ENCODE measurements around the gene MARCHF3.
"Not testable (repeated sequence)": the region's sequence is repeated elsewhere in the genome, so short reads cannot be mapped to it uniquely, and the experiment has no call there.

Gene MARCHF3, protein sequence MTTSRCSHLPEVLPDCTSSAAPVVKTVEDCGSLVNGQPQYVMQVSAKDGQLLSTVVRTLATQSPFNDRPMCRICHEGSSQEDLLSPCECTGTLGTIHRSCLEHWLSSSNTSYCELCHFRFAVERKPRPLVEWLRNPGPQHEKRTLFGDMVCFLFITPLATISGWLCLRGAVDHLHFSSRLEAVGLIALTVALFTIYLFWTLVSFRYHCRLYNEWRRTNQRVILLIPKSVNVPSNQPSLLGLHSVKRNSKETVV

DNA sequence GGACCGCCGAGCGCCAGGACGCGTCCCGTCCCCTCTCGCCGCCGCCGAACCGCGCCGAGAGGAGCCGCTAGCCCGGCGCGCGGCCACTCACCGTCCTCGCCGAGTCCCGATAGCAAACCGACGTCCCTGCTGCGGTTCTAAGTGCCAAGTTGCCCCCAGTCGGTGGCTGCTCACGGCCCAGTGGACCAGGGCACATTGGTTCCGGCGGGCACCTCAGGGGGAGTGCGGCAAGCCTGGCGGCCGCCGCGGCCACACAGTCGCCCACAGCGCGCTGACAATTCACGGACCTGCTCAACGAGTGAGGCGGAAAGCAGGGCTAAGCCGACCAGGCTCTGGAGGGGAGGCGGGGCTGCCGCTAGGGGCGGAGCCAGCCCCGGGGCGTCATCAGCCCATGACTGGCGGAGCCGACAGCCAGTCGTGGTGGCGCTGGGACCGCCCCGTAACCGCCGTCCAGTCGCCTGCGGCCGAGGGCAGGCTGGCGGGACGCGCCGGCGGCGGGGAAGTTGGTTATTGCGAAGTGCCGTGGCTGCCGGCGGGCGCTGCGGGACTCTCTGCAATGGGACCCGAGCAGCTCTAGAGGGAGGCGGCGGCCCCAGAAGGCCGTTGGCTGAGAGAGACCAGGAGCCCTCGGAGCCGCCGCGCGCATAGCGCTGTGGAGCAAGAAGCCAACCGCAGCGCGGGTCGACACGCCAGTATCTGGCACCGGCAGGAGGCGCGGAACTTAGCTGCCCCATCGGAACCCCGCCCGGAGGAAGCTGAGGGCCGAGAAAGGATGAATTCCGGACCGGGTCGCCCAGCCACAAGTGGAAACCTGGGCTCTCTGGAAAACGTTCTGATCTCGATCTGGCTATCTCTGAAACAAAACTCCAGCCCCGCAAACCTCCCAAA is at the start of gene MARCHF3:
TSS of gene MARCHF3 (minus strand) at position 300 of the 888 bp plus-strand sequence. CDS start 112,387 bp downstream, outside the sequence.
- peak; percentile 94 for DNase-seq

DNA sequence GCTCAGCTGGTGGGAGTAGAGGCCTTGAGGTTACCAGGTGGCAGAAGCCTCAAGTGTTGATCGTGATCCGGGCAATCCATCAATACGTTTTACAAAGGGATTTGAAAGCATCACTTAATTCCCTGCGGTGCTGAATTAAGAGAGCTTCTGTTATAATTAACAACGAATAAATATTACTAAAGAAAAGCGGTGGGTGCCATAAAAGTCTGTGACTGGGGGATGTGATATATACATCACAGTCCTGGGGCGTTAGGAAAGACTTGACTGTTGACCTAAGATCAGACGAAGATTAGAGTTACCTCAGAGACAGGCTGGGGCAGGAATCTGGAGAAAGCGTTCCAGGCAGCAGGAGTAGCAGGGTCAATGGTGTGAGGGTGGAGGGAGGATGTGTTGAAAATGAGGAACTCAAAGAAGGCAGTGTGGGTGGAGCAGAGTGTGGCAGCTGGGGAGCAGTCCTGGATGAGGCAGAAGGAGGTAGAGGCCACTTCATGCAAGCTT is 49.7 kb upstream of the MARCHF3 start:
- DNase-seq = no peak

DNA sequence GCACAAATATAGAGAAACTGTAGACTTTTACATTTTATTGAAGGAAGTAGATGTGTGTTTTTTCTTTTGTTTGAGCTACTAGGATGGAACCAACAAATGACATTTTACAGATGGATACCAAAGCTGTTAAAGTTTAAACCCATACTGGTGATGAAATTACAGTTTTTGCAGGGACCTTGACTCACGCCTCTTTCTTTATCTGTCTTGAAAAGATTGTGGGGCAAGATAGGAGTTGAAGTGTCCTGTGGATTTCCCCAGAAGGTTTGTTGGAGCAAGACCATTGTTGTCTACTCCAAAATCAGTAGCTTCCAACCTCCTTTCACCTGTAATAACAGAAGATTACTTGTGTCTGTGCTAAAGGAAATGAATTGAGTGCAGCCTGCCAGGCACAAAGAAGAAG is 47.0 kb upstream of the MARCHF3 start:
- no peak for DNase-seq

DNA sequence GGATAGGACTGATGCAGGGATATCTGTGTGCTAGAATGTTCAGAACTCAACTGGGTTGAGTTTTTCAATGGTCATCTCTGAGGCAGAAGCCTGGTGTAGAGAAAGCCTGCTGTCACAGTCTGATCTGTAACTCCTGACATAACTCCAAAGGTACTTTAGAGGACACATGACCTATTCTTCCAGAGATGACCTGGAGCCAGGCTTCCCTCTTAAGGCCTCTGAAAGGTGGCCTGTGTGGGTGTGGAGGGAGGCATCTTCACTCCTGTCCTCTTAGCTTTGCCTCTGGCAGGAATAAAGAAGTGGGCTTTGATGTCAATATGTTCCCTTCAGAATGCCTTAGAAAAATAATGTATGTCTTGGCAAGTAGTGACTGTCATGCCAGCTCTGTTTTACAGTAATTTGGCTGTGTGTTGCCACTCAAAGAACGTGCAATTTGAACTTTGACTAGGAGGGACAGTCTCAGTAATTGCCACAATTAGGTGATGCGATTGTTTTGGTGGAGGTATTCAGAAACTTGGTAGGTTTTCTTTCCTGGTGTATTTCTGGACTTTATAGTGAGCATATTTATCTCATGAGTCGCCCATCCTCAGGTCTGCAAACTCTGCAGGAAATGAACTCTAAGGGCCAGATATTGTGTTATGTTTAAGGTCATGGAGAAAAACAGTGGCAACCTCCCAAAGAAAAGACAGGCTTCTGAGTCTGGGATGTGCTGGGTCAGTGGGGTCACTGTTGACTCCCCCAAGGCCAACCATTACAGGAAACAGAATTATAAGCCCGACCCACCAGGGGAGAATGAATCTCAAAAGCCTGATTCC is 46.2 kb upstream of the MARCHF3 start:
- DNase-seq = no peak

DNA sequence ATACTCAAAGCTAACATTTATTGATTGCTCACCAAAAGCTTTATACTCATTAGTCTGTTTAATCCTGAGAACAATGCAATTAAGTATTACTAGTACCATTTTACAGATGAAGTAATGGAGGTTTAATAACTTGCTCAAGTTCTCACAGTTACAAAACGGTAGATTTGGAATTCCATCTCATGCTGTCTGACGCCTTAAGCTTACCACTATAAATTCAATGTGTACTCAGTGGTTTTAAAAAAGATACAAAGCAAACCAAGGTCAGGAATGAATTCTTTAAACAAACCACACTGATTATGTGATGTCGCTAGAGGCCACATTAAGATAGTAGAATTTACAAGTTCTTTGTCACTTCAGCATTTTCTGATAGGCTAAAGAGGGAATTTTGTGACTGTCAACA is 44.1 kb upstream of the MARCHF3 start:
- no peak for DNase-seq

DNA sequence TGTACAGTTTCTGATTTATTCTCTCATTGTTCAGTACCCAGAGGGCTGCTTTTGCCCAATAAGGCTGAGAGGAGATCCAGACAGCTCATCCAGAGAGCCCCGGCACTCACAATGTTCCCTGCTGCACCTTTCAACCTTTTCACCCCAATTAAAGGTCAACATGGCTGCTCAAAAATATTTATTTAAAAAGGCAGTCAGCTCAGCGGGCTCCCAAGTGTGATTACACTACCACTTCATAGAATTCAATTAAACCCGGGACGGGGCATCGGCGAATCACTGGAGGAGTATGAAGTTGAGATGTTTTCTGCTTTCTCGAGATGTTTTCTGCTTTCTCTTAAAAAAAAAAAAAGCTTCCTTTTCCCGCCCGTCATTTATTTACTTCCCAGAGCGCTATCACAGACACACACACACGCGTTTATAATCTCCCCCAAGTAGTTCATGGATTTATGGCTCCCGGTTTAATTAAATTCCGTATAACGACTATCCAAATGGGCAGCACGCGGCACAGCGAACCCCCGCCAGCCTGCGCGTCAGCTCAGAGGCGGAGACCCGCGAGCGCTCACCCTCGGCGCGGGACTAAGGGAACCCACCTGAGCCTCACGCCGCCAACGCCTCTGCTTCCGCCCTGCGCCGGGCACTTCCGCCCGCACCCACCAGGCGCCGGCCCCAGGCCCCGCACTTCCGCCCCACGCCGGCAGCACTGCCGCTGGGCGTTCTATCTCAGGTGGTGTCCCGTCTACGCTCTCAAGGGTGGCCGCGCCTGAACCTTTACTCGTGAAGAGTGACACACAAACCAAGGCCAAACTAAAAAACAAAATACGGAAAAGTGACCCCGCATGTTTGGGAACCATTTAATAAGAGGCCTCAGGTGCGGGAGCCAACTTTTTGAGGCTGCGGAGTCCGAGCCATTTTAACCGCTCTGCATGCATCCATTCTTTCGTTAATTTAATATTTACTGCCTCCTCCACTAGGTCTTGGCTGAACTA is 42.8 kb upstream of the MARCHF3 start, which contains the start of gene C5orf63:
TSS of gene C5orf63 (minus strand) at position 642 of the 986 bp plus-strand sequence. CDS start 14,507 bp downstream, outside the sequence.
- DNase-seq = peak; percentile 70

DNA sequence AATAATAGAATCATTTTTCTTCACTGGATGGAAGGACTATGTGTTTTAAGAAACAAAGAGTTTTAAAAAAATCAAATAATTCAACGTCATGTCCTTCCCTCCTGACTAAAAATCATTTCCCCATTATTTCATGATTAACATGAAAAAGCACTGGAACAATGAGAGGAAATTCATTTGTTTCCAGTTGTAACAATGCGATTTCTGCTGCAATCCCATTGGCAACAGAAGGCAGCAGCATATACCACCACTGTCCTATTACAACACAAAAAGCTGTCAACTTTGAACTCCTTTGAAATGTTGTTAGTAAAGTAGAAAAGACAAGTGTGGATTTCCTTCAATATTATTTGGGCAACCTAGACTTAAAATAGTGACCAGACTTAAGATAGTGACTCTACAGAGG is 39.9 kb upstream of the MARCHF3 start:
- no peak for DNase-seq

DNA sequence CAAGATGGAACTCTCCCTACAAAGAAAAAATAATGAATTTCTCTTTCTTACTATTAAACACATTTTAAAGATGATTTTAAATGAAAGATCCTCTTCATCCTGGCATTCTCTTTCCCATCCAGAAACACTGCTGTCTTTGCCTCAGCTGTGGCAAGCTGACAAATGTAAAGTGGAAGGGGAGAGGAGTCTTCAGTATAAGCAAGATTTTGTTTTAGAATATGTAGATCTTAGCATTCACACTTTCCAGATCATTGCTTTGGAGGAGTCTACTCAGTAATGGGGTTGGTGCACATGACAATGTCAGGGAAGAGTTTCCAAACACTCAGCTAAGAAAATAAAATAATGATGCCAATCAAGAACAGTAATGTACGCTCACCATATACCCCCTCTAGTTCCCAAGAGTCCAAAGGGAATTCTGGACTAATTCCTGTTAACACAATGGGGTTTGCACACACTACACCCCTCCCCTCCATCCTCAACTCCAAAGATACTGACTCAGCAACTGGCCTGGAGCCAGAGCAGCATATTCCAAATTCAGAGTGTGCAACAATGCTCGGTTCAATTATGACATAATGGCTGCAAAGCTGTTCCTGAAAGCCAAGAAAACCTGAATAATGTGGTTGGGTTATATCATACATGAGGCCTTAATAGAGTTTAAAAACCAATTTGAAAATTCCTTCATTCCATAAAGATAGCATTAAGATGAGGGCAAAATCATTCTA is 38.3 kb upstream of the MARCHF3 start:
- DNase-seq = no peak

DNA sequence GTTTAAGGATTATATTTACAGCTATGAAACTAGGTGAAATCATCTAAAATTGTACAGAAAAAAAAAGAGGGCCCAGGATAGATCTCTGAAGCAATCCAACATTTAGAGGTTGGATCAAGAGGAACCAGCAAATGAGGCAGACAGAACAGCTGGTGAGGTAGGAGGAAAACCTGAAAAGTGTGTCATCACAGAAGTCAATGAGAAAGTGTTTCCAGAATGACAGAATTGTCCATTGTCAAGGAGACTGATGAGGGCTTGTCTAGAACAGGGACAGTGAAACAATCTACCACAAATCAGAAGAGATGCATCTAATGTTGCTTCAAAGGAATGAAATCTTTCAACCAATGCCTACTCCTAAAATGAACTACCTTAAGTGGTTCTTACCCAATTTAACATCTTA is 36.4 kb upstream of the MARCHF3 start:
- no peak for DNase-seq

DNA sequence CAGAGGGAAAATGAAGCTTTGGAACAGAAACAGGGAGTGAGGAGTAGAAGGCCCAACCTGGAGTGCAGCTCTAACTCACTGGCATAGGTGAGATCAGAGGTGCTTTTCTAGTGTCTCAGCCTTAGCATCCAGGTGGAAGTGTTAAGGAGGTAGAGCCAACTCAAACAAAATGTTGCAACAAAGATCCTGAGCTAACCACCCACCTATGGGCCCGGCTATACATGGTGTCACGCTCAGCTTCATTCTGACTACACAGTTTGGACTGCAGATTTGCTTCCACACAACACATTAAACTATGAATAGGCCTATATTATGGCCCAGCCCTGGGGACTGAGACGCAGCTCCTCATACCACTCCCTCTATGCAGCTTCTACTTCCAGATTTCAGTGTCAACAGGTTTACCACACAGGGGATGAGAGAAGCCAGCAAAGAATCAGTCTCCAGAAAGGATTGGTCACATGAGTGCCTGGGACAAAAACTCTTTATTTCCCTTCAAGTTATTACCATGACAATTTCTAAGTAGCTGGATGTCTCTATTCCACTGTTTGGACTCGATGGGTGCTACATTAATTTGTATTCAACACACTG is 34.0 kb upstream of the MARCHF3 start:
- no peak for DNase-seq

DNA sequence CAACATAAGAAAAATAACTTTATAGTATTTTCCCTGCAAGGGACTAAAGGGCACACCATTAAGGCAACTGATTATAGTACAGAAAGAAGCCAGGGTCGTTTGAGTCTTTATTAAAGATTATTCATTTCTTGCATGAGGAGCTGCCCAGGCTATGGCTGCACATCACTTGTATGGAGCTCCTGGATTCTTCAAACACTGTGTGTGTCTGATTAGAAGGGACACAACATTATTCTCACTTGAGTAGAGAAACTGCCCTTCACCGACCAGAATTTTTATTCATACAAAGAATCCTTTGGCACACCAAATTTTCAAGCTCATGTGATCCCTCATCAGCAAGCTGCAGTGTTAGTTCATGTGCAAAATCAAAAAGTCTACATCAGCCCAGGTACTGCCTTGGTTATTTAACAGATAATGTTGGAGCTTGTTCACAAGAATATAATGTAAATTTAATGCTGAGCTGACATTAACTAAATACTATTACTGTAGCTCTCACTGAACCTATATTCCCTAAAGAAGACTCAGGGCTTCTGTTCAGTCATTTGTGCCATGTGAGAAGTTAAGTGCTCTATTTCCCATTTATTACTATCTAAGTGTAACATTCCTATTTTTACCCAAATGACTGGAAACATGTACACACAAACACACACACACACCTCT is 33.0 kb upstream of the MARCHF3 start:
- no peak for DNase-seq

DNA sequence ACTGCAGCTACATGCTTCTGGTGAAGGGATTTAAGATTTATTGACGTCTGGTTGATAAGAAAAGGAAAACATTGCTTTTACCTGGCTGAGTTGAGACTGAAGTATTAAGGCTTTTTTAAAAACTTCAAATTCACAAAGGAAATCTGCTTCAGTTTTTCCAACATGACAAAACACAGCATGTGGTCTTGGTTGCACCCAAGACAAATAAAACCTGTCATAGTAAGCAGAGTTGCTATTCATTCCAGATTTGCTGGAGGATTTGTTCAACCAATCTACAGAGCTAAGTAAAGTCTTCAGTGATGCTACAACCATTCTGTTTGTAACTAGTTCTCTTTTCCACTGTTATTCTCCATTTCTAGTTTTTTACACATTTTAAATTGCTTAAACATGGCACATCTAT is 31.6 kb upstream of the MARCHF3 start:
- no peak for DNase-seq

DNA sequence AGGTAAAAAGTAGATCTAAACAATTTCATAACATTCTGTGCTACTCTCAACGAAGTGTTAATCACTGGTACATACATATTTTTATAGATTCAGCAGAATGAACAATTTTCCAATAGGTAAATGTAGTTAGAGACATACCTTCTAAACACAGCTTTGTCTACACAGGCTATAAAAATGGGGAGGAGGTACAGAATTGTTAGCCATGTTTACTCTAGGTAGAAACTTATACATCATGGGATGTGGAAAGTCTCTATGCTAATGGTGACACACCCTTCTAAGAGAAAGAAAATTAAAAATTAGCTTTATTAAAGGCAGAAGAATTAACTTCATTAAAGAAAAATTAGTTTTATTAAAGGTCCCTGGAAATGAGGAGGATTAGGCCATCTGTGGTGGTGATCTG is 31.2 kb upstream of the MARCHF3 start:
- DNase-seq = no peak

DNA sequence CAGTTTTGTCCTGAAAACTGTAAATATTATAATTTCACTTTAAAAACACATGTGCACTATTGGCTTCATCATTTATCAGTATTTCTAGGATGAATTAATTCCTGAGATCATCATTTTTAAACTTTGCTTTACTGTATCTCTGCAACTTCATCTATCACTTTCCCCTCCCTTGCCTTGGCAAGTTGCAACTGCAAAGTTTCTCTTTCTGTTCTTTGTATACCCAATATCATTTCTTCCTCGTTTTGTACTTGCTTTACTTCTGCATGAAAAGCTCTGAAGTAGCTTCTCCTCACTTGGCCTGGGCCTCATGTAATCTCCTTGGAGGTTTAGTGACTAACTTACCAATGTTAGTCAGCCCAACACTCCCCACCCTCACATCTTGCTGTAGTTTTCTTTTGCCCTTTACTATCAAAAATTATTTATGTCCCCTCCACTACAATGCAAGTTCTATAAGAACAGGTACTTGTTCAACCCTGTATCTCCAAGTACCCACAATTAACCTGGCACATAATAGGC is 30.2 kb upstream of the MARCHF3 start:
- DNase-seq = no peak

DNA sequence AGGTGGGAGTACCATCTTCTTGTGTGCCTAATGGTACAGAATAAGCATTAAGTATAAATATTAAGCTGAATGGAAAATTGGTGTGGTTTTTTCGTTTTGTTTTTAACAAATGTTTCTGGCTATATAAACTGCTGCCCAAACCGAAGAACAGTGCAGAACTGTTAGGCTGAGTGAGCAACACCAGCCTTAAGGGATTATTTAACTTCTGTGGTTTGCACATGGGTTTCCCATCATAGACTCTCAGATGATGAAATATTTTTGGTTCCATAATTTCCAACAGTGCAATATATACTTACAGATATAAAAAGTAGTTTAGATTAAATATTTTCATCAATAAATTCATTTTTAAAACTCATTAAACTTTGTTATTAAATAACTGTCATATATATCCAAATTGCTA is 26.5 kb upstream of the MARCHF3 start:
- DNase-seq = no peak

DNA sequence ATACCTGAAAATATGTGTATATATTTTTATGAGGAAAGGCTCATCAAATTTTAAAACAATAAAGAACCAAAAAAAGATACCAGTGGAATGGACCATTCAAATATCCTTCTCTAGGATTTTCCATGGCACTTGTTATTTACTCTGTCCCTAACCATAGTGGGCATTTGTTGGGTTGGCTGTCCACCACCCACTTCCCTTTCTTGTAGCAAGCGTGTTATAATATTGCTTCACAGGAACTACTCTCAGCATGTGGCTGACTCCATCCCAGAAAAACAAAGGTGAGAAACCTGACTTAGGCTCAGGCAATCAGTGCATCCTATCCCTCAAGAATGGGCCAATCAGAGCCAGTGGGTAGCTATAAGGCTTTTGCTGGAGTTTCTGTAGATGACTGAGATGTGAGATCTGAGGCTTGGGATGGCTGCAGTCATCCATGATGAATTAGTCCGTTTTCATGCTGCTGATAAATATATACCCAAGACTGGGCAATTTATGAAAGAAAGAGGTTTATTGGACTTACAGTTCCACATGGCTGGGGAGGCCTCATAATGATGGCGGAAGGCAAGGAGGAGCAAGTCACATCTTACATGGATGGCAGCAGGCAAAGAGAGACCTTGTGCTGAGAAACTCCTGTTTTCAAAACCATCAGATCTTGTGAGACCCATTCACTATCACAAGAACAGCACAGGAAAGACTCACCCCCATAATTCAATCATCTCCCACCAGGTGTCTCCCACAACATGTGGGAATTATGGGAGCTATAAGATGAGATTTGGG is 25.7 kb upstream of the MARCHF3 start:
- no peak for DNase-seq

DNA sequence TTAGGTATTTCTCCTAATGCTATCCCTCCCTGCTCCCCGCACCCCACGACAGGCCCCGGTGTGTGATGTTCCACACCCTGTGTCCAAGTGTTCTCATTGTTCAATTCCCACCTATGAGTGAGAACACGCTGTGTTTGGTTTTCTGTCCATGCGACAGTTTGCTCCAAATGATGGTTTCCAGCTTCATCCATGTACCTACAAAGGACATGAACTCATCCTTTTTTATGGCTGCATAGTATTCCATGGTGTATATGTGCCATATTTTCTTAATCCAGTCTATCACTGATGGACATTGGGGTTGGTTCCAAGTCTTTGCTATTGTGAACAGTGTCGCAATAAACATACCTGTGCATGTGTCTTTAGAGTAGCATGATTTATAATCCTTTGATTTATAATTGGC is 23.2 kb upstream of the MARCHF3 start:
- DNase-seq = not testable (repeated sequence)

DNA sequence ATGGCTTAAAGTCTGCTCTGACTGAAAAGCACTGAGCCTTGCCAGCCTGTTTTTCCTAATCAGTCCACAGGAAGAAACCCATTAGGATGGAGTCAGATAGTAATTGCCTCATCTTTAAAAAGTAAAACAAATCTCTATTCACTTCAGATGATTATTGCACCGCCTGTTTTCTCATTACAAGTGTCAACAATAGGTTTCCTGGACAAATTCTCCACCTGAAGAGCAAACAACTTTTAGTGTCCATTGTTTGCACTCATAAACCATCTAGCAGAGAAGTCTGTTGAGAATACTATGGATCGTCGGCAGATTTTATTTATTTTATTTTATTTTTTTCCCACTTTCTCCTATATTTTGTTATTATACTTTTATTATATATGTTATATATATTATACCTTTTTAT is 22.7 kb upstream of the MARCHF3 start:
- DNase-seq = no peak

DNA sequence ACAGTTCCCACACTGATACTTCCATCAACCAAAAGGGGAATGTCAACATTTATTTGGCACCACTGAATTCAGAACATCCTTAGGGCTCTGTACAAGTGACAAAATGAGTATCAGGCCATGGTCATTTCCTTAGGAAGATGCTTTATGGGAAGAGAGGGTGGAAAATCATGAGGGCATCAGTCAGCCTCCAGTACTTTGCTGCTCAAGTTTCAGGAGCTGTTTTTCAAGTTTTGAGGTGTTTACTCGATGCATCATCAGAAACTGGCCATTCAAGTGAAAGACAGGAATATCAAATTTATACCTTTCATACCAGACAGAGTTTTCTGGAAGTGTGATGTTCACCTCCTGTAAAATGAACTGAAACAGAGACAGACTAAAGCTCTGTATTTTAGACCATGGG is 21.2 kb upstream of the MARCHF3 start:
- no peak for DNase-seq
